Common myeloid progenitor, CD34-positive (primary cell): ENCODE measurements around the gene OPCML.

Experiments
- CTCF ChIA-PET: fragments of 350-600 bp; sonication (Branson Sonifier 250); formaldehyde crosslinking; loops from one replicate; lab custom pipeline; 2021; ENCODE audit warnings: antibody characterized with exemption; lab: Charles Lee
- POLR2A ChIA-PET: fragments of 350-600 bp; sonication (Branson Sonifier 250); formaldehyde crosslinking; loops from one replicate; lab custom pipeline; 2021; ENCODE audit warnings: antibody characterized with exemption; lab: Charles Lee
- DNase-seq, 3 donors: peaks; one replicate each; pipeline versions ENCODE4 v3.0.0 to v3.0.0-alpha.2; 2013
- H3K27ac ChIP-seq, 2 experiments: 1 replicate in 1 of 2; 2 replicates in 1 of 2; pipeline ENCODE4 v1.7.0; 2013; ENCODE audit warnings: inconsistent platforms in 2 of 2, low read length in 2 of 2, mild to moderate bottlenecking in 2 of 2, low read depth in 1 of 2, moderate library complexity in 1 of 2; ENCODE audit not compliant: severe bottlenecking in 2 of 2, insufficient read depth in 1 of 2, poor library complexity in 1 of 2
- H3K27me3 ChIP-seq, 5 experiments: replicated peaks in 2 of 5; 1 replicate in 3 of 5; 2 replicates in 2 of 5; pipeline versions ENCODE4 v1.6.1 to v1.7.0; 2013; ENCODE audit warnings: low read length in 4 of 5, mild to moderate bottlenecking in 2 of 5, moderate library complexity in 2 of 5, inconsistent platforms in 1 of 5; ENCODE audit not compliant: insufficient read depth in 5 of 5, control insufficient read depth in 4 of 5
- H3K36me3 ChIP-seq, 4 experiments: 1 replicate in 2 of 4; 2 replicates in 2 of 4; pipeline versions ENCODE4 v1.6.1 to v1.7.0; 2013; ENCODE audit warnings: low read length in 3 of 4, control low read depth in 1 of 4, mild to moderate bottlenecking in 1 of 4; ENCODE audit not compliant: control insufficient read depth in 4 of 4, insufficient read depth in 4 of 4
- H3K4me1 ChIP-seq, 4 experiments: 1 replicate in 3 of 4; 2 replicates in 1 of 4; pipeline versions ENCODE4 v1.6.1 to v1.7.1; 2013; ENCODE audit warnings: low read length in 3 of 4, mild to moderate bottlenecking in 3 of 4, control low read depth in 1 of 4, inconsistent platforms in 1 of 4, moderate library complexity in 1 of 4; ENCODE audit not compliant: control insufficient read depth in 4 of 4, insufficient read depth in 4 of 4; ENCODE audit errors: control extremely low read depth in 1 of 4
- H3K4me3 ChIP-seq, 7 experiments: 1 replicate in 4 of 7; 2 replicates in 3 of 7; pipeline versions ENCODE4 v1.5.1 to v1.7.0; 2013; ENCODE audit warnings: mild to moderate bottlenecking in 7 of 7, low read length in 6 of 7, moderate library complexity in 6 of 7, inconsistent platforms in 2 of 7, low read depth in 2 of 7, control low read depth in 1 of 7; ENCODE audit not compliant: insufficient read depth in 4 of 7, control insufficient read depth in 1 of 7; ENCODE audit errors: extremely low read depth in 1 of 7
- H3K9me3 ChIP-seq, 5 experiments: 1 replicate in 4 of 5; 2 replicates in 1 of 5; pipeline versions ENCODE4 v1.6.1 to v1.7.1; 2013; ENCODE audit warnings: low read length in 4 of 5, mild to moderate bottlenecking in 2 of 5, inconsistent platforms in 1 of 5, low read depth in 1 of 5, moderate library complexity in 1 of 5; ENCODE audit not compliant: control insufficient read depth in 4 of 5, insufficient read depth in 2 of 5; ENCODE audit errors: control extremely low read depth in 1 of 5
- WGBS: methylation state at CpG from one replicate; pipeline ENCODE4 v1.1.5; 2013; ENCODE audit not compliant: insufficient coverage; 5-methylcytosine and 5-hydroxymethylcytosine counted together

The OPCML gene

DNA sequence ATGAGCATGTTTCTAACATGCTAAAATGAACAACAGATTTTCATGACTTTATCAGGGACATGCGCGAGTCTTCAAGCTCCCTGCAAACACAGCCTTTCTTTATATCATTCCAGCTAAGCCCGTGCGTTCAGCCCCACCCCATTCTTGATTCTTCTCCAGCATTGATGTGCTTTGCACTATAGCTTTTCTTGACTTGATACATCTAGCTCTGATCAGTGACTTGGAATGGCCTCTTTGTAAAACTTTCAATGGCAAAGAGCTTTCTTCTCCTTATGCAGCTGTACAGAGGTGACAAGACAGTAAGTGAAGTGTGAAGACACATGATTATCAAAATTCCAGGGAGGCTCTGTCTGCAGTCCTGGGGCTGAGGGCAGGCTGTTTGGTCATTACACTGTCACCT lies 561.0 kb downstream of the OPCML start:
- Histone ChIP-seq H3K4me1 (no peaks in the 10 kb centered on the region), H3K27me3 (no peaks in the 10 kb centered on the region), H3K9me3 (no peaks in the 10 kb centered on the region), H3K4me3 (no peak overlapping the region), H3K36me3 (no peaks in the 10 kb centered on the region), H3K27ac (no peak overlapping the region)
- ChIA-PET POLR2A (no interaction called here), CTCF (no interaction called here)
- WGBS: 100% methylated on average over 2 of the region's 4 CpGs
- no peak for DNase-seq

DNA sequence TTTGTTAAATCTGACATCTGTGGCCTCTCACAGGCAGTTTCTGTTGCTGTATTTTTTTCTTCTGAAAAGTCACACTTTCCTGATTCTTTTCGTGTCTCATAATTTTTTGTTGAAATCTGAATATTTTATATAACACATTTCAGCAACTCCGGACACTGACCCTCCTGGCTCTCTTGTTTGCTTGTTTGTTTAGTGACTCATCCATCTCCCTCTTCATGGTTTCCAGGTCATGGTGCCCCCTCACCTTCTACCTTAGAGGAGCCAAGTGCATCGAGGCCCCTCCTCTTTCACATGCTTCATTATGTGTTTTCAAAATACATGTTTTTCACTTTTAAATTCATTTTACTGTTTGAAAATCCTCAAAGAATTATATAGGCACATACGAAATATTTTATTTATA lies 562.4 kb downstream of the OPCML start:
- DNase-seq: no peak
- ChIA-PET POLR2A (no interaction called here), CTCF (no interaction called here)
- Histone ChIP-seq H3K4me1 (no peaks in the 10 kb centered on the region), H3K27me3 (no peaks in the 10 kb centered on the region), H3K9me3 (peaks cover 0 to under 1% (median 0%) of the 10 kb centered on the region in 5 experiments), H3K36me3 (no peaks in the 10 kb centered on the region), H3K4me3 (no peak overlapping the region), H3K27ac (no peak overlapping the region)
- 100% methylated on average over 1 of the region's 4 CpGs for WGBS

DNA sequence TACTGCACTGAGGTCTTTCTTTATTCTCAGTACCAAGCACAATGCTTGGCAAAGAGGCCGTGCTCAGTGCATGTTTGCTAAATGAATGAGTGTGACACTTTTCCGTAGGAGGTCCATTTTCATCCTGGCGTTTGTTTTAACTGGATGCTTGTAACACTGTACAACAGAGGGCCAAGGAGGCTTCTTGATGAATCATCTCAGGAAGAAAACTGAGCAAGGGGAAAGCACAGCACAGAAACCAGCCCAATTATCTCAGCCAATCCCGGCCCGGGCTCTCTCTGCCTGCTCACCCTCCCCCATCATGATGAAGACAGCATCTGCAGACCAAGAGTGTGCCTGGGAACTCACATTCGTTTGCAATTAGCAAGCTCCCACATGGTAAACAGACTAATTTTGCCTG lies 570.3 kb downstream of the OPCML start:
- H3K27me3 ChIP-seq: peaks cover 0 to 3% (median 0%) of the 10 kb centered on the region in 5 experiments
- DNase-seq: no peak
- no peak overlapping the region for H3K4me3 ChIP-seq
- 66% methylated on average over 6 of the region's 6 CpGs for WGBS
- no peak overlapping the region for H3K27ac ChIP-seq
- peaks cover 0 to 2% (median 0%) of the 10 kb centered on the region in 5 experiments for H3K9me3 ChIP-seq
- CTCF ChIA-PET: no interaction called here
- H3K4me1 ChIP-seq: no peaks in the 10 kb centered on the region
- no peaks in the 10 kb centered on the region for H3K36me3 ChIP-seq
- POLR2A ChIA-PET: no interaction called here

DNA sequence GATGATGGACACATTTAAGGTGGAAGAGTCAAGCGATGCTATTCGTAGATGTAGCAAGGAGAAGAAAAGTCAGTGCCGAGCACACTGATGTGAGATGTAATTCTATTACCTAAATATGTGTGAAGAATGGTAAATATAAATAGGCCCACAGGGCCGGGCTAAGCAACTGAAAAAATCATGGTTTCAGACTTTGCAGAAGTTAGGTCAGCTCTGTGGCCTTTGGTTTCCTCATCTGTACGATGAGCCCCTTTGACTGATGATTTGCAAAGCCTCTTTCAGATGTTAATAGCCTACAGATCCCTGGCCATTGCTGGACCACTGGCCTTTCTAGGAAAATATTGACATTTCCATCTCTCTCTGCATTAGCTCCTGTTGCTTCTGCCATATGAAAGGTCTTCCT lies 570.8 kb downstream of the OPCML start:
- no peak overlapping the region for H3K27ac ChIP-seq
- no peaks in the 10 kb centered on the region for H3K36me3 ChIP-seq
- ChIA-PET POLR2A (no interaction called here), CTCF (no interaction called here)
- peaks cover 0 to 2% (median 0%) of the 10 kb centered on the region in 5 experiments for H3K9me3 ChIP-seq
- no peaks in the 10 kb centered on the region for H3K4me1 ChIP-seq
- WGBS: 82% methylated on average over 4 of the region's 5 CpGs
- H3K4me3 ChIP-seq: no peak overlapping the region
- peaks cover 0 to 3% (median 0%) of the 10 kb centered on the region in 5 experiments for H3K27me3 ChIP-seq
- no peak for DNase-seq

DNA sequence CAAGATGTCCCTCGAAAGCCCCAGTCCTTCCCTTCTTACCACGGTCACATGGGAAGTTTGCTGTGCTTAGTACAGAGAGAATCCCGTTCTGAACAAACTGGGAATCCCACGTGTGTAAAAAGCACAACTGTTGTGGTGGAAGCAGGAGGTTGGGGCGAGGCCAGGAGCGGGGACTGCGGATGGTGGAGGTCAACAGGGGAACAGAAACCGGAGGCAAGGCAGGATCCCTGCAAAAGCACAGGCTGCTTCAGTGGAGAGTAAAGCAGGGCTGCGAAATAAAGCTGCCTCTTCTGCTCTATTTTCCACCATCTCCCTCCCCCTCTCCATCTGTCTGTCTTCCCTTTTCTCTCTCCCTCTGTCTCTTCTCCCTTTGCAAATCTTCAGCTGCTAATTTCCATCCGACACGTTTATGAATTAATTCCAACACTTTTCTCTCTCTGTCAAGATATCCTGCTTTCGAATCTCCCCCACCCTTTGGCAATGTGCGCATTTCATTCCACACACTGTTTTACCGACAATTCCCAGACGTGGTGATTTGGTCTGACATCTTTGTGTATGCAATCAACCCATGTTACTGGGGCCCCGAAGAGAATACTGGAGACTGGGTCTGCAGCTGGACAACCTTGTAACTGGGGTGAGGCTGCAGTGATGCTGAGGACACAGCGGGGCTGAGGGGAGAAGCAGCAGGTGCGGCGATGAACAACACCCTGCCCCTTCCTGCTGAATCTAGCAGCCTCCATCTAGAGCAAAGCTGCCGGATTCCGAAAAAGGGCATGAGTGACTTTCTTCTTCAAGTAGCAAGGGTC lies 571.8 kb downstream of the OPCML start:
- Histone ChIP-seq H3K27ac (no peak overlapping the region), H3K4me3 (no peak overlapping the region), H3K4me1 (no peaks in the 10 kb centered on the region), H3K36me3 (no peaks in the 10 kb centered on the region), H3K9me3 (peaks cover 0 to 2% (median 0%) of the 10 kb centered on the region in 5 experiments), H3K27me3 (peaks cover 0 to 3% (median 0%) of the 10 kb centered on the region in 5 experiments)
- ChIA-PET POLR2A (no interaction called here), CTCF (no interaction called here)
- 75% methylated on average over 19 of the region's 21 CpGs for WGBS
- DNase-seq: no peak

DNA sequence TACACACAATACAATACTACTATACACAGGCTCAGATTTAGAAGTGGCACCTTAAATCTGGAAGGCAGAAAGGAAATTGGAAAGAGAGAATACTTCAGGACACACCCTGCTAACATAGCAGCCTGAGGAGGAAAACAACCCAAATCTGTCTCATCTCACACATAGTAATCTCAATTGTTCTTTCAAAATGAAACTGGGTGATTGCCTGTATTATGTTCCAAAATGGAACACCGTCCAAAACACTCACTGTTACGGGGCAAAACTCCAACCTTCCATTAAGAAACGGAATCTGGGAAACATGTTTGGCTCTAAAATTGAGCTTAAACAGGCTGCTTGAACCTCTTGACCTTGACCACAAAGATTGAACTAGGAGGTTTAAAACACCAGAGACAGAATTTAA lies 572.6 kb downstream of the OPCML start:
- Histone ChIP-seq H3K36me3 (no peaks in the 10 kb centered on the region), H3K9me3 (no peaks in the 10 kb centered on the region), H3K4me3 (no peak overlapping the region), H3K27me3 (peaks cover 0 to 3% (median 0%) of the 10 kb centered on the region in 5 experiments), H3K4me1 (no peaks in the 10 kb centered on the region), H3K27ac (no peak overlapping the region)
- no peak for DNase-seq
- POLR2A ChIA-PET: no interaction called here
- 91% methylated on average over 3 of the region's 3 CpGs for WGBS
- CTCF ChIA-PET: interaction anchor here (1.4 kb wide), 1 partner anchor 20 kb away, joined by 3 read pairs; no protein-coding TSS in a partner anchor

DNA sequence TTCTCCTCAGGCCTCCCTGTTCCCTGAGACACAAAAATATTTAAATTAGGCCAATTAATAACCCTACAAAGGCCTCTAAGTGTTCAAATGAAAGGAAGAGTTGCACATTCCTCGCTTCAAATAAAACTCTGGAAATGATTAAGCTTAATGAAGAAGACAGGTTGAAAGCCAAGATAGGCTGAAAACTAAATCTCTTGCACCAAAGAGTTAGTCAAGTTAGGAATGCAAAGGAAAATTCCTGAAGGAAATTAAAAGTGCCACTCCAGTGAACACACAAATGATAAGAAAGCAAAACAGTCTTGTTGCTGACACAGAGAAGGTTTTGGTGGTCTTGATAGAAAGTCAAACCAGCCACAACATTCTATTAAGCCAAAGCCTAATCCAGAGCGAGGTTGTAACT lies 574.4 kb downstream of the OPCML start:
- POLR2A ChIA-PET: no interaction called here
- CTCF ChIA-PET: interaction anchor here (0.8 kb wide), 1 partner anchor 9 kb away, joined by 3 read pairs; no protein-coding TSS in a partner anchor
- WGBS: 100% methylated on average over 1 of the region's 2 CpGs

More for the DNA sequence above, 574.4 kb downstream of the OPCML start:
- Histone ChIP-seq H3K36me3 (no peaks in the 10 kb centered on the region), H3K27me3 (peaks cover 0 to 3% (median 0%) of the 10 kb centered on the region in 5 experiments), H3K4me1 (no peaks in the 10 kb centered on the region), H3K27ac (no peak overlapping the region), H3K9me3 (no peaks in the 10 kb centered on the region), H3K4me3 (no peak overlapping the region)
- no peak for DNase-seq
